Raji (cell line): ENCODE measurements around the gene CYP26B1.

Source experiments
- POLR2A ChIP-seq: IDR thresholded peaks from 2 replicates; pipeline ENCODE4 v1.6.1; 2011; ENCODE audit warnings: low read depth, low read length, control low read depth; ENCODE audit not compliant: insufficient read depth

CYP26B1 gene

DNA sequence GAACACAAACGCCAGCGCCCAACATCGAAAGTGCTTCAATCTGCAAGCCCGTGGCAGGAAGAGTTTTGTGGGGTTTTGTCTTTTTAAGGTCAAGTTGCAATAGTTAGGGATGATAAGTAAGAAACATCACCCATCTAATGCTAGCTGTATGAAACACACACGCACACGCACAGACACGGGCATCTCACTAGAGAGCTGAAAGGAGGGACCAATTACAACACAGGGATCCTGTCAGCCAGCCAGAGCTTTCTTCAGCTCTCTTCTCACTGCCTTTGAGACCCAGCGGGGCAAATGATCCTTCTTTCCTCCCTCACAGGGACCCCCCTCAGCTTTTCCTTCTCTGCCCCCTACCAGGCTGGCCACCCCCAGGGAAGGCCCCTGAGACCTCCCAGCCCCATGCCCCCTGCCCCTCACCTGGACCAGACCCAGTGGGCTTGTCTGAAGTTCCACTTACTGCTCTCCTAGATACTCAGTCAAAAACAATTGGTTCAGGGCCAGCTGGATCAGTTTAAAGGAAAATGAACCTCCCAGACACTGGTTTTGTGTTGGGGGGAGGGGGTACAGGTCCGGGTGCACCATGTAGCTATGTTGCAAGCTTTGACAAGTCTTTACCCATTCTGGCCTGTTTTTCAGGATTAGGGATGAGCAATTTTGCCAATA, 17.9 kb downstream of the CYP26B1 start:
- no peak for TF ChIP-seq POLR2A

GRCh38 chr2:72128843-72129227, 18.8 kb downstream of the CYP26B1 start:
- no peak for TF ChIP-seq POLR2A

- TF ChIP-seq POLR2A = no peak
Observed at GRCh38 chr2:72128059-72128842, 19.4 kb downstream of the CYP26B1 start.

- TF ChIP-seq POLR2A = no peak
Observed at GRCh38 chr2:72127401-72128058, 20.1 kb downstream of the CYP26B1 start.

DNA sequence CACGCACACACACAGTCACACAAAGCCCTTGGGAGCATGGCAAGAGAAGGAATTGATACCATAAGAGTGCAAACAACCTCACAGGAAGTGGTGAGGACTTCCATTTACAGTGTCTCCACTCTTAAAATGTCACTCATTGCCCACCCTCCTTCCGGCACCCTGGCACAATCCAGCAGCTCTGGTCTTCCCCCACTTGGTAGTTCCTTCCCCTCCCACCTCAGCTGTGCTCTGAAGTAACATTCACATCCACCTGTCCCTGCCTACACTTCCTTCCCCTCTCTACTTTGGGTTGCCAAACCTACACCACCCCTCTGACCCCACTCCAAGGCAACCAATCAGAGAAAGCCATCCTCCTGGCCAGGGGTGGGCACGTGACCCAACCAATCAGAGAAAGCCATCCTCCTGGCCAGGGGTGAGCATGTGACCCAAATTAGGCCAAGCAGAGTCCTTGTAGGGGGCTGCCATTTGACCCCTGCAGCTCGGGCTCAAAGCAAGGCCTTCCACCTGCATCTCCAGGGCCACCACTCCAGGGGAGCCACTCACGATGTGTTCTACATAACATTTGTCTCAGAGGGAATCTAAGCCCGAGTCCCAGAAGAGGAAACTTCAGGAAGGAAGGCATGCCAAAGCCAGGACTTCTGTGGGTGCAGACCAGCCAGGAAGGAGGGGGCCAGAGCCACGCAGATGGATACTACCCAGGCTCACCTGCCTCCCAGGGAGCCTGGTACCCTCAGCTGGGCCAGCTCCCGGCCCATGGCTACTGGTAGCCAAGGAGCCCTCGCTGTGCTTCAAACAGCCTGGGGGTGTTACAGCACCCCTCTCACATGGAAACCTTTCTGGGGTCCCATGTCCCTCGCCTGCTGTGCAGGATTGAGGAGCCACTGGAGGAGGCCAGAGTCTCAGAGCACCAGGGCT, 21.2 kb downstream of the CYP26B1 start:
- no peak for TF ChIP-seq POLR2A

GRCh38 chr2:72124376-72124775, 23.3 kb downstream of the CYP26B1 start:
- no peak for TF ChIP-seq POLR2A

DNA sequence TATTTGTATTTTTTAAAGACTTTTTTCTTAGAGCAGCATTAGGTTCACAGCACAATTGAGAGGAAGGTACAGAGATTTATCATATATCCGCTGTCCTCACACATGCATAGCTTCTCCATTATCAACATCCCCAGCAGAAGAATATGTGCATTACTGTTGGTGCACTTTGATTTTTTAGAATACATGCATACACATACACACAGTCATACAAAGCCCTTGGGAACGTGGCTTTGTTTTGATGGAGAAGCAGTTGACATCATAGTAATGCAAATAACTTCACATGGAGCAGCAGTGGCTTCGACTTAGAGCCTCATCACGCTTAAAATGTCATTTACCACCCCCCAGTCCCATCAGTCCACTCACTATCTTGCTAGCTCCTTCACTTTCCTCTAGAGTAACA, 26.5 kb downstream of the CYP26B1 start:
- no peak for TF ChIP-seq POLR2A

DNA sequence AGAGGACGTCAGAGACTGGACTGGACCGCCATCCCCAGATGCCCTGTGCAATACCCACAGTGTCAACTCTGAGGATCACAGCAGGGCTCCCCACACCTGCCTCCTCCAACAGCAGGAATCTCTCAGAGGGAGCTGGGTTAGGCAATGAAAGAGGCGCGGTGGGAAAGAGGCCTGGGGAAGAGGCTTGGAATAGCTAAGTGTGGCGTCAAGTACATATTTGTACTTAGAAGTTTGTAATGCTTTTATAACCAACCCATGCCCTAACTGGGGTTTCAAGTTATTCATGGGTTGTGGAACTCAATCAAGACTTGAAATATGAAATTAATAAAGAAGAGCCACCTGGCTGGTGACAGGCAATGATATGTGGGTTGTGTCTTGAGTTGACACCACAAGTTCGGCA, 28.7 kb downstream of the CYP26B1 start:
- TF ChIP-seq POLR2A = no peak

DNA sequence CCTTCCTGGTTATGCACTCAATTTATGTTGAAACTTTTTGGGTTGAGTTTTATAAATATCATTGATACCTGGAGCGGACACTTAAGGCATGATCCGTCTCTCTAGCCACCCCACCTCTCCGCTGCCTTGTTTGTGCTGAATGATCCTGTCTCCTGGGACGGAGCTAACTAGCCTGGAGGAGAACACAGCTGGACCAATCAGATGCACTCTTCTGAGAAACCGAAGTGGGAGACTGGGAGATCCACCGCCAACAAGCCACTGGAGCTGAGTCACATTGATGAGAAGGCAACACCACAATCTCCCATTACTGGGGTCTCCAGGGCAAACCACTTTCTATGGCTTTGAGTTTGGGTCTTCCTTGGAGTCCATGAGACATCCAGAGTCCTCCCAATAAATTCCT, 29.3 kb downstream of the CYP26B1 start:
- TF ChIP-seq POLR2A = no peak

DNA sequence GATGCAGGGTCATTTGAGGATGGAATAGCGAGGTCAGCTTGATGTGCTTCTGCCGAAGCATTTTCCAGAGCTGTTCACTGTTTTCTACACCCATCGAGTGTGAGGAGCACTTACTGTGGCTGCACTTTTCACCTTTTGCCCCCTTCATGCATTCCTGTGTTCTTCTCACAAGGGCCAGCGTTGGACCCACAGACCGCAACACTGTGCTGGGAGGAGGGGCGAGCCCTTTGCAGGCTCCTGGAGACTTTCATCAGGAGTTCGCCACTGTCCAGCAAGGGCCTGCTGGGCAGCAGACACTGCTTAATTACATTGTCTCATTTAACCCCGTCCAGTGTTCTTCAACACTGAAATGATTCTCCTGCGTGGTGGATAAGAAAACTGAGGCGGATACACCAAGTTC, 29.9 kb downstream of the CYP26B1 start:
- TF ChIP-seq POLR2A = no peak

- no peak for TF ChIP-seq POLR2A
Observed at GRCh38 chr2:72117029-72117428, 30.6 kb downstream of the CYP26B1 start.

DNA sequence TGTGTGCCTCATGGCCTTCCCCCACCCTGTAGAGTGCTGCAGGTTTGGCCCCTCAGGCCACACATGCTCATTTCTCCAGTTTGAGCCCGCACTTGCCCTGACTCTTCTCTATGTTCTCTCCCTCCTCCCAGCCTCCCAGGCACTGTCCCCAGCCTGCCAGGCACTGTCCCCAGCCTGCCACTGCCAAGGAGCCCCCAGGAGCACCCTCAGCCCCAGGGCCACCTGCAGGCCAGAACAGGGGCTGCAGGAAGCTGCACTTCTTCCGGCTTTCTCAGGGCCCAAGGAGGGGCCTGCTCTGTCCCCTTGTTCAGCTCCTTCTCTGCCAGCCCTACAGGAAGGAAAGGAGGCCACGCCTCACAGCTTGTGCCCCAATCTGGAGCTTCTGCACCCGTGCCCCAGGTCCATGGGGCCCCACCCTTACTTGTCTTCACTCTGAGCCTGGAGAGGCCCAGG, 31.6 kb downstream of the CYP26B1 start:
- no peak for TF ChIP-seq POLR2A

DNA sequence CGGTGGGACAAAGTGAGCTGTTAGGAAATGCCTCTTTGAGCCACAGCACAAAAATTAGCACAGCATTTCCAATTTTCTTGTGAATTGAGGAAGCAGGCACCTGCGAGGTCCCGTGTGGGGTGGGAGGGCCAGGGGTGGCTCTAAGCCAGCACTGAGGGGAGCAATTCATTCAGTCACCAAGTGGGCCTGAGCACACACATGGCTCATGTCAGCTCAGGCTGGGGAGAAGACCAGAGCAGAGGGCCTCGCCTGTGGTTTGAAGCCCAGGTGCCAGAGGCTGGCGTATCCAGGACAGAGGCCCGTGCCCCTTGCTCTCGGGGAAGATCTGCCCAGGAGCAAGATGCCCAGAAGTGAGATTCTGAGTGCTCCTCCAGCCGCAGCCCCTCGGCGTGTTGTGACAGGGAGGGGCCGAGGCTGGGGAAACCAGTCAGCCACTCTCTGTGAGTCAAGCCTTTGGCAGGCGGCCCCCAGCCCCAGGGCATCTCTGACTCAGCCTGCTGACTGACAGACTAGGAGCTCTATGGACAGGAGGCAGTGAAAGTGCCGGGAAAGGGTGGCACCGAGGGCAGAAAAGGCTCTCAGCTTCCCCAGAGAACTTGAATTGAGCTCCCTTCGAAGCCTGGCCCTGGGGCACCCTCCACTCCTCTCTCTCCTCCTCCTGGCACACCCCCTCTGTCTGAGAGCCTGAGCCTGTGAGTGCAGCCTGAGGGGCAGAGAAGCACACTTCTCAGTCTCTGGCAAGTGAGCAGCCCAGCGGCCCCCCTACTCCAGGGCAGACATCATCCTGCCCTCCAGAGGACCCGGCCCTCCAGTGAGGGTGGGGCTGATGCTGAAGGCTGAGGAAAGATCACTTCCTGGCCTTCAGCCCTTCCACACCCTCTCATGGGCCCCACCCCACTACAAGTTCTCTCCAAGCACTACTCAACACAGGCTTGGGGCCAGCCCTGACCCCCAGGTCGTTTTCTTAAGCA, 32.3 kb downstream of the CYP26B1 start:
- no peak for TF ChIP-seq POLR2A

DNA sequence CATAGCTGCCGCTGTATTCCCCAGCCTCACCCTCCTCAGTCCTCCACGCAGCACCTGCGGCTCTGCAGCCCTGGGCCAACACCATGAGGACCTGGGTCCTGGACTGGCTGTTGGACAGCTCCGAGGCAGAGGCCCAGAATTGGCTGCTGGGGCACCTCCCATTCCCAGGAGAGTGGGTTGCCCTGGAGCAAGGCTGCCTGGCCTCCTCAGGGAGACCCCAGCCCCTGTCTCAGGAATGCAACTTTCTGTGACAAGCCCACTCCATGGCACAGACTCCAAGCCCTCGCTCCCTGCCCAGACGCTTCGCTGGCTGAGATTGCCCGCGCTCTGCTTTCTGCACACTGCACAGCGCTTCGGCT, 33.0 kb downstream of the CYP26B1 start:
- no peak for TF ChIP-seq POLR2A

GRCh38 chr2:72113847-72114692, 33.6 kb downstream of the CYP26B1 start:
- no peak for TF ChIP-seq POLR2A
